ENCODE measurements around the gene SH3BP4.

Gene SH3BP4

DNA sequence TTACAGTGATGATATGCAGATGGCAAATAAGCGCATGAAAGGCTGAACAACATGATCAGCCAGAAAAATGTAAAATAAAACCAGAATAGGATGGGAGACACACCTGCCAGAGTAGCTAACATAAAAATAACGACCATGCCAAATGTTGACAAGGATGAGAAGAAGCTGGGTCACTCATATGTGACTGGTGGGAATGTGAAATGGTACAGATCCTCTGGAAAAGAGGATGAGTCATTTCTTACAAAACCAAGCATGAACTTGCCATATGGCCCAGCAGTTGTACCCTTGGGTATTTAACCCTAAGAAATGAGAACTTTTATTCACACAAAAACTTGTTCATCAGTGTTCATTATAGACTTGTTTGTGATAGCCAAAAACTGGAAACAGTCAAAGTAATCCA, 143.8 kb downstream of the SH3BP4 start:
- no peak for DNase-seq

DNA sequence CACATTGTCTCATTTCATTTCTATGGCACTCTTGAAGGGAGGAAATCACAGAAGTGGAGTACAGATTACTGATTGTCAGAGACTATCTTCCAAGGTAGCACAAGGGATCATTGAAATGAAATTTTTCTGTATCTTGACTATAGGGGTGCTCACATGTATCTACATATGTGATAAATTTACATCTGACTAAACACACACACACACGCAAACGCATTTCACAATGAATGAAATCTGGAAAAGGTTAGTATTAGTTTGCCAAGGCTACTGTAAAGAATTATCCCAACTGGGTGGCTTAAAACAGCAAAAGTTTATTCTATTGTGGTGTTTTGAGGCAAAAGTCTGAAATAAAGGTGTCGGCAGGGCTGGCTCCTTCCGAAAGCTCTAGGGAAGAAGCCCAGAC, 144.6 kb downstream of the SH3BP4 start:
- no peak for DNase-seq

DNA sequence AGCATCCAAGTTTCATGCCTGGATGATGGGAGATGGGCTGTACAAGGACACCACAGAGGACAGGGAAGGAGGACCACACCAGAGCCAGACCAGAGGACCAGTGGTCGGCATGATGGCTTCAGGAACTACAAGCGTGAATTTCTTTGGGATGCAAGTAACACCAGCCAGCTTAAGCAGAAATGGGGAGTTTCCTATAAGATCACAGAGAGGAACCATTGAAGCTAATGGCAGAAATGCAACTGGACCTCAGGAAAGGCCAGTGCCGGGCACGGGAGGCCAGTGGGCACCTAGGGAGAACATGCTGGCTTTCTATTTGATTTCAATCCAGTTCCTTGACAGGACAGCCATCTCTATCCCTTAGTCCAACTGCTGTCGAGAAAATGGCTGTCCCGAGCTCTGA, 145.4 kb downstream of the SH3BP4 start:
- no peak for DNase-seq

DNA sequence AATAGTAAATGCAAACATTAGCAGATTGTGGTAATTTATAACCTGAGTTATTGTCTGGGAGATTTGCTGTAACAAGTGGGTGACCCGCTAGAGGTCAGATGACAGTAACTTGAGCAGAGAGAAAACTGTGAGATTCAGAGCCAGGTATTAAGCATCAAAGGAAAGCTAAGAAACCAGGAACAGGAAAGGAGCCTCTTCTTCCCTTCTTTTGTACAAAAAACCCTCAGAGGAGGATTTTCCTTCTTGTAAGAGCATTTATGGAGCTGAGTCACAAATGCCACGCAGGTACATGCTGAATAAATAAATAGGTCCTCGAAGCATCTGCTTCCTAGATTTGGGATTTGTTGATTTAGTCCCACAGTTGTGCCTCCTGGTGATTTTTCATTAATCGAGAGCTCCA, 146.5 kb downstream of the SH3BP4 start:
- DNase-seq = no peak

DNA sequence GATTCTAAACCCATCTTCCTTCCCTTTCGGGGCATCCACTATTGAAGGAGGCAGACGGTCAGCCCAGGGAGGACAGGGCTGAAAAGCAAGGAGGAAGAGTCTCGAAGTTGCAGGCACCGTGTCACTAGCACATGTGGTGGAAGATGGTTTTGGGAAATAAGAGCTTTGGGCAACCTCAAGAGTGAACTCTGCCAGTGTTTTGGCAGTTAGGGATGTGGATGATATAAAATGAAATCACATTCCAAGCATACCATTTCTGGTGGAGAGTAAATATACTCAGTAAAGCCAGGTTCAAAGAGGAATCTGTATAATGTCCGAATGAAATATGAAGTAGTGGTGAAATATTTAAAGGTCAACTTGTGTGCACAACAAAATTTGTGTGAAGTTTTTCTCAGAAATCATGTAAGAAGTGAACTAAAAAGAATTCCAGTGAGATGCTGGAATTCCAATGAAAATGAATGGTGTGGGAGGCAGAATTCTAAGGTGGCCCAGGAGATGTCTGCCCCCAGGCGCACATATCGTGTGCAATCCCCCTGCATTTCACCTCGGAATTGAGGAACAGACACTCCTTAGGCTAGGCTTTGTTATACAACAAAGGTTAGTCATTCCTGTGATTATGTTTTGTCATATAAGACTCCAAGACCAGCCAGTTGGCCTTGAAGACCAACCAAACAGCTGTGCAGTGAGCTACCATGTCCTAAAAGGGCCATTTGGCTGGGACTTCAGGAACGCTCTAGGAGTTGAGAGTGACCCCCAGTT, 147.1 kb downstream of the SH3BP4 start:
- no peak for DNase-seq

DNA sequence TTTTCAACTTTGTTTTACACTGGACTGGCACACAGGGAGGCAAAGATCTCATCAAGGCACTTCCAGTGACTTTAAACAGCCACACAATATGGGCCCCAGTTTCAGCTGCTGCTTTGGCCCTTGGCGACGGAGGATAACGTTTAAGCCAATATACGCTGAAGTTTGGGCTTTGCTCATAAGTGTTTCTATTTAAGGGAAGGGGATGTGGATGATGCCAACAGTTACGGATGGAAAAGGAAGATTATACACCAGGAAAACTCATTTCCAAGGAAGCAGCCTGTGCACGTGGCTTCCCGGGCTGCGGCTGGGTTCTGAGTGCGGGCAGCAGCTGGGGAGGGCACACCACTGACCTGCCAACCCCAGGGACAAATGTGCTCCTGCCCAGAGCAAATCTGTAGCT, 151.1 kb downstream of the SH3BP4 start:
- DNase-seq = no peak
